GM21717 (cell line): ENCODE data around the gene KY.

Source experiments
- ATAC-seq: cut with Tn5 transposase; IDR thresholded peaks from one replicate; pipeline ENCODE4 v1.9.1; 2021; ENCODE audit warnings: mild to moderate bottlenecking, moderate library complexity; ENCODE audit not compliant: unreplicated experiment

KY gene

DNA sequence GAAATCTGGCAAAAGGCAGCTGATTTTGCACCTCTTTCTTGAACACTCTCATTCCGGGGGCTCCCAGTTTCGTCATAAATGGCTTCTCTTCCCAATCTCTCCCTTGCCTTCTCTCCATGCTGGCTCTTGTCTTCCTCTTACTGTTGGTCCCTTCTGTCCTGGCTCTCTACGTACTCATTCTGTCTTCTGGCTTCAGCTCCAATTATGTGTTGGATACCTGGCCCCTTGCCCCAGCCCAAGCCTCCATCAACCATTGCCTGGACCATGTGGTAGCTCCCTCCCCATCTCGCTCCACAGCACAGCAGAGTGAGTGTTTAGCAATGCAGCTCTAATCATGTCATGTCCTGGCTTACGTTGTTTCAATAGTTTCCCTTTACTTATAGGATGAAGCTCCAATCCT lies 21.7 kb upstream of the KY start:
- ATAC-seq: no peak

DNA sequence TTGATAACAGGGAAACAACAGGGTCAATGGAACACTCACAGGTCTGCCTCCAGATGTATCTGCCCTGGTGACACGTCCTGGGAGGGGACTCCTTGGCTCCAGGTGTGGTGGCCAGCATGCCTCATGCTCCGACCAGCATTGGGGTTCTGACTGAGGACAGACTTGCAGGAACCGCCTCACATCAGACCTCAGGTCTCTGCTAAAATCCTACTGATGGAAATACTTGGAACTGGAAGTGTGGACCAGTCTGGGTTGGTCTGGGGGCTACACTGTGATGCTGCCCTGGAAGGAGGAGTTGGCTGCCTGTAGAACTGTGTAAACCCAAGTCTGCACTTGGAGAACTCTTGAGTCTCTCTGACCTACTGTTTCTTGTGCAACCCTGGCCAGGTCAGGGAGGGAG lies 17.1 kb upstream of the KY start:
- ATAC-seq: no peak

DNA sequence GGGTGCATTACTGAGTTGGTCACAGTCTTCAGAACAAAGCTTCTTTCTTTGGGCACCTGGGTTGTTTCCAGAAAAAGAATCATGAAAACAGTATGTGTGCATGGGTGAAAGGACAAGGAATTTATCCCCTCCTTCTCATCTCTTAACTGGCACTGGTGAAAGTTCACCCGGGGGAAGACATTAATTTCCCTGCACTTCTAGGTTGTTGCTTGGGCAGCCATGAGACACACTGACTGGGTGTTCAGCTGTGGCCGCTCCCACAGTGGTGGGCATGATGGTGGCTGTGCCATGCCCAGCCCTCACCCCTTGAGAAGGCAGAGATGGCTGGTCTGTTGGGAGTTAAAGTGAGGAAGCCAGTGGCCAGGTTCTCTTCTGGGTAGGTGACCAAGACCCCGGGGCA lies 16.6 kb upstream of the KY start:
- no peak for ATAC-seq

DNA sequence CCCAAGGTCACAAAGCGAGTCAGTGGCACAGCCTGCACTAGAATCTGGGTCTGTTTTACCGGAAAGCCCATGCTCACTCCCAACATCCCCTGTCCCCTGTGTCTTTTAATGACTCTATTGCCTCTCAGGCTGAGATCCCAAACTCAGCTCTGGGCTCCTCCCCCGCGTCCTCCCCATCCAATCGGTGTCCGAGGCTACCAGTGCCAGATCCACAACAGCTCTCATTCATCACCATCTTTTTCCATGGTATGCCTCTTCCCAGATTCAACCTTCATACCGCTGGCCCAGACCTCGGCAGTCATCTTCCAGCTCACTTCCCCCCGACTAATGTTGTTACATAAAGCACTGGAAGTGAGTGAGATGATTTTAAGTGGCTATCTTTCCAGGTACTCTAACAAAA lies 16.1 kb upstream of the KY start:
- no peak for ATAC-seq

DNA sequence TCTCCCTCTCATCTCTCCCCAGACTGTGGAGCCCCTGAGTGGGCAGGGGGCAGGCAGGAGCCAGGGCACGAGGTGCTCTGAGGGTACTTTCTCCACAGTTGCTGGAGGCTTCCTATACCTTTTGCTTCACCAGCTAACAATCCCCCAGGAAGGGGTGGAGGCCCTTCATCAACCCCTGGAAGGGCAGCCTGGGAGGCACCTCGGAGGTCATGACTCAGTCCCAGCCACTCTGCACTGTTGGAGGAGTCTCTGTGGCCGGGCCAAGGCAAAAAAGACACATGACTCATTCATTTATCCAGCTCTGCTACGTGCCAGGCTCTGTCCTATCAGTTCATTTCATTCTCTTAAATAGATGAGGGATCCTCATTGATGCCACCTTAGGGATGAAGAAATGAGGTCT lies 15.6 kb upstream of the KY start:
- ATAC-seq: no peak

DNA sequence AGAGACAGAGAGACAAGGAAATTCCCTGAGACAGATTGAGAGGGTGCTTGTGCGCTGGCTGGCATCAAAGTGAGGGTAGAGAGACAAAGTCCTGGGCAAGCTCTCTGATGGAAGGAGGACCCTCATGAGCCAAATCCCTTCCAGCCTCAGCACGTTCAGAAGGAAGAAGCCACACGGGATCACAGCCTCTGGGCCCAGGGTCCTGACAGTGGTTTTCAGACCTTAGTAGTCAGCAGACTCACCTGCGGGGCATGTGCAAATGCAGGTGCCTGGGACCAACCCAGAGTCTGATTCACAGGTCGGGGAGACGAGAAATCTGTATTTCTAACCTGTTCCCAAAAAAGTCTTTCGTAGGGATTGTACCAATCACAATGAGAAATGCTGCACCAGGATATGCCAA lies 15.2 kb upstream of the KY start:
- ATAC-seq: no peak

DNA sequence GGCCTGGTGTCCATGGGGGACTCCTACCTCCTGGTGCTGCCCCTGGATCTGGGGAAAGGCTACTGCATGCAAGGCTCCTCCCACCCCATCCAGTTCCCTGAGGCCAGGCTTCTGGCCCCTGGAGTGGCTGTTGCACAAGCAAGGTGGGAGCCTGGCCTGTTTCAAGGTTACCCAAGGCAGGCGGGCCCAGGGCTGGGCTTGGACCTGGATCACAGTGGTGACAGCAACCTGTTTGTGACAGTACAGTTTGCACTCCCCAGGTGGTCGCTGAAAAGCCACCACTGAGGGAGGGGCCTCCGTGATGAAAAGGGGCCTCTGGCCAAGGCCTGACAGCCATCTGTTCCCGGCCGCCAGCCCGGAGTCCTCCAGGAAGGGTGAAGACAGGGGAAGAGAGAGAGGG lies 14.4 kb upstream of the KY start:
- no peak for ATAC-seq

DNA sequence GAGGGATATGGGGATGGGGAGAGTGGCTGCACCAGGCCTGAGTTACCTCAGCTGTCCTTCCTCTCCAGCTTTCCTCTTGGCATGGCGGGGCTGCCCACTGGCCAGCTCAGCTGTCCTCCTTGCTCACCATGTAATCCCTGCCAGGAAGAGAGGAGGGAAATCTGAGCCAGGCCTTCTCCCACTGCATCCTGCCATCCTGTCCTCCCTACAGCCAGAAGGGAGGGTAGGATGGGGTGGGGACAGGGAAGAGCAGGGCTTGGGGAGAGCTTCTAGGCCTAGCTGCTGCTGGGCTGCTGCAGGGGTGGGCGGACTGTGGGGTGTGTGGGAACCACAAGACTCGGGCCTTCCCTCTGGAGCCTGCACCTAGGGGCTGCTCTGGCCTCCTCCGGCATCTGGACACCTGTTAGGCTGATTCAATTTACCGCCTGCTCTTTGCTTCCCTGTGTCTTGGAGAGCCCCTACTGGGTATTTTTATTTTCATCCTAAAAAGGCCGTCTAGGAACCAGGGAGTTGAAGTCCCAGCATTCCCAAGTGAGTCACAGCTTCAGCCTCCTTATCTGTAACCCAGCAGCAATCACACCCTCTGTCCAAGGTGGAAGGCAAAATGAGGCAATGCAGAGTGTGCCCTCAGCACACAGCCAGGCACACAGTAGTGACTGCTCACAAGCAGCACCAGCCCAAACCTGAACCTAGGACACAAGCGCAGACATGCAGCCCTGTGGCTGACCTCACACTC lies 13.1 kb upstream of the KY start:
- ATAC-seq: no peak

DNA sequence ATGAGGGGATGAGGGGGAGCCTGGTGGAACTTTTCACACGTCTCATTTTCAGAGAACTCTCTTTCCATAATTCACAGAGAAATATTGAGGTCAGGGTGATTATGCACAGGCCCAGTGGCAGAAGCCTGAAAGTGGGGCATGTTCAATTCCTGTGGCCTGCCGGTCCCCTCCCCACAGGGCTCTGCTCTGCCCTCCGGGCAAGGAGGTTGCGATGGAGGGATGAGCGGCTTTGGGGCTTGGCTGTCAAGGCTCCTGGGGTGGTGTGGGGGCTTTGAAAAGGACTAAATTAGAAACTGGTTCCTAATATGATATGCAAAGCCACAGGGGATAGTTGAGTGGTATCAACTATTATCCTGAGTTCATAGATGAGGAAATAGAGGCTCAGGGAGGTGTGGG lies 9.2 kb upstream of the KY start:
- ATAC-seq: no peak

DNA sequence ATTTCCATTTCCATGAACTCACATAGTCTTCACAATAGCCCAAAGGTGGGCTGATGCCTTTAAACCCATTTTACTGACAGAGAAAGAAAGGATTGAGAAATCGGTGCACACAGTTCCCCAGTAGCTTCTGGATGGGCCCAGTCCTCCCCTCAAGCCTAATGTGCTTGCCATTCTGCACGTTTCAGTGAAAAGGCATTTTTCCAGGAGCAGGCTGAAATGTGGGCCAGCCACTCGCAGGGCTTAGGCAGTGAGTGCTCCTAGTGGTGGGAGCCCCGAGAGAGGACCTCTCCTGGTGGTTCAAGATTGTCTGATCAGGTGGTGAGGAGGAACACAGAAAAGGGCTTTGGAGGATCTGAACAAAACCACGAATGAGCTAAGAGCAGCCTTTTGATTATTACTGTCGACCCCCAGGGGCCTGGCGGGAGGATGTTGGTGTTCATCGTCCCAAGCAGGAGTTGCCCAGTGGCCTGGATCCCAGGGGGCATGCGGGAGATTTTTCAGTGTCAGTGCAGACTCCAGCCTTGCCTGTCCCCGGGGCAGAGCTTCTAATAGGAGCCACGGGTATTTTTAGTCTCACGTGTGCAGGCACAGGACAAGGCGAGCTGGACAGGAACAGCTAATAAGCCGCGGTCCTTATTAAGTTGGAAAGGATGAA lies 8.7 kb upstream of the KY start:
- ATAC-seq: no peak

DNA sequence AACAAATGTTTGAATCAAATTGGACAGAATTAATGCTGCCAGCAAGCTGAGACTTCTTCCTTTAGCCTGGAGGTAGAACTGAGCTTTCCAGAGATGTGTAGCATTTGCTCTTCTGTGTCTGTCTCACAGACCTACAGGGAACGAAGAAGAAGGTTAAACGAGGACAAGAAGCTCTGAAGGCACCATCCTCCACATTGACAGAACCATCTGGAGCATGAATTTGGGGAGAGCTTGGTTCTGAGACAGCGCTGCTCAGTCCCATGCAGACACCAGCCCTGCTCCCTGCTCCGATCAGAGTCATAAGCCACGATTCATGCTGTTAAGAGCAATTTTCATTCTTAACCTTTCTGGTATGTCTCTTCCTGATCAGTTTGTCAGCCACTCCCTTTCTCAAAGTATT lies 7.7 kb upstream of the KY start:
- ATAC-seq: no peak

DNA sequence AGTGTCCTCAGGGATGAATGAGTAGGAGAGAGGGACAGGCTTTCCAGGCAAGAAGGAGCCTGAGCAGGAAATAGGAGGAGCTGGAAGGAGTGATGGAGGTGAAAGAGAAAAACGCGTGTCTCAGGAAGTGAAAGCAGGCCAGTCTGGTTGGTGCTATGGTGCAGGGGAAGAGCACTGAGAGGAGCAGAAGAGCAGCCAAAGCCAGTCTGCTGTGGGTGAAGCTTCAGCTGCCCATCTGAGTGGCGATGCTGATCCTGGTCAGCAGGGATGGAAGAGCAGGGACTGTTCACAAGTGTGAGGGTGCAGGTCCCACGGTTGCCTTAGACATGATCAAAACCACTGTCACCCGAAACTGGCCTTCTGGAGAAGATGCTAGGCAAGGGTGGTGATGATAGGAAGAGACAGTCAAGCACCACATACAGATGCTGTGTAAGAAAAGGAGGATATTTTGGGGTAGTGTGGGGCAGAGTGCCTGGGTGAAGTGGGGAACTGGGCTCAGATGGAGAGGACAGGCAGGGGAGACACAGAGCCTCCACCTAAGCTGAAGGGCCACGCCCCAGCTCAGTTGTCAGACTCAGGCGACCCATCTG lies 5.5 kb upstream of the KY start:
- ATAC-seq: no peak

DNA sequence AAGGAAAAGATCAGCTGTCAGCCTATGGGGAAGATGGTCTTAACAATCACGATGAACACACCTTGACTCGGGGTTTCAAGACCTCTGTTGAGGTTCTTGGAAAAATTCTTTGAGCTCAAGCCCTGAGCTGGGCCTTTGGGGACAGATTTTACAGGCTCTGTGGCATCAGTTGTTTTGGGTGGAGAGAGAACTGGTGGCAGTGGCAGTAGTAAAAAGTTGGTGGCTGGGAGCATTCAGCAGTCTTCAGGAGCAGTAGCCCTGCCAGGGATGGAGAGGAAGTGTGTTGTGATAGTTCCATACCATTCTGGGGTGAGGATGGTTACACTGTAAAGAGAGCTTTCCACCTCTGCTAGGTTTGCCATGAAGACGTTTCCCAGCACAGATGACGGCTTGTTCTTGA lies 4.9 kb upstream of the KY start:
- ATAC-seq: no peak

DNA sequence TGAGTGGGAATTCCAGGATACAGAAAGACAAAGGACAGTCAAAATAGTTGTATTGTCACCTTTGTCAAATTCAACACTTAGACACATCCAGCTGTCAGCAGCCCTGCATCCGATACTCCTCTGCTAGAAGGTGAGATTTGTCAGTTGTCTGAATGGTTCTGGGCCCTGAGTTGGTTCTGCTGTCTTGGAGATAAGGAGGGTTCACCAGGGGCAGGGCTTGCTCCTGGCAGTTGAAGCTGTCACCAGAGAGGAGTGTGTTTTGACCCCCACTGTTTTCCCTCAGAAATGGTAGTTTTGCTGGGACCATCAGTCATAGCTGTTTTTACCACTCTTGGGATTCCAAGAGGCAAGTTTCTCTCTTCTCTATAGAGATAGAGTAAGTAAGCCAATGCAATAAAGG lies 3.2 kb upstream of the KY start:
- ATAC-seq: no peak

DNA sequence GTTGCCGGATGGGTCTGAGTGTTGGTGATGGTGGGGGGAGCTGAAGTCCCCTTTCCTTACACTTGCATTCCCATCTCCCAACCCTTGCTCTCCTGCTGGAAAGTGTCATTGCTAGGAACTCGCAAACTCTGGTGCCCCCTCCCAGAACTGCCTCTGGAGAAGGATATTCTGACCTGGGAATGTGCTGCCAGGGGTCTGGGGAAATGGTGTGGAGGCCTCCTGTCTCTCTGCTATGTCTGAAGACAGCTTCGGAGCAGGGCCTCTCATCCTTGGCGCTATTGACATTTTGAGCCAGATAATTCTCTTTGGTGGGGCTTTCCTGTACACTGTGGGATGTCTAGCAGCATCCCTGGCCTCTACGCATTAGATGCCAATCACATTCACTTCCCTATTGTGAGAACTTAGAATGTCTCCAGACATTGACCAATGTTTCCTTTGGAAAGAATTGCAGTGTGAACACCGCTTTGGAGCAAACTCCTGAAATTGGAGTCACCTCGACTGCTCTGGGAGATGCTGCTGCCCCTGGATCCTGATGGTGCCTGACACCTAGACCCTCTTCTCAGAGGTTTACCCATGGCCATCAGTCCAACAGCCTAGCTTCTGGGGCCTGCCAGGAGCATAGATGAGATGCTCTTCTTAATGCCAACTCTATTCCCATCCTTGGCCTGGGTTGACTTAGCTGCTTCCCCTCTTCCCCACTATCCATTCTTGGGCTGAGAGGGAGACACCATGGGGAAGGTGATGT lies 2.2 kb upstream of the KY start:
- no peak for ATAC-seq

DNA sequence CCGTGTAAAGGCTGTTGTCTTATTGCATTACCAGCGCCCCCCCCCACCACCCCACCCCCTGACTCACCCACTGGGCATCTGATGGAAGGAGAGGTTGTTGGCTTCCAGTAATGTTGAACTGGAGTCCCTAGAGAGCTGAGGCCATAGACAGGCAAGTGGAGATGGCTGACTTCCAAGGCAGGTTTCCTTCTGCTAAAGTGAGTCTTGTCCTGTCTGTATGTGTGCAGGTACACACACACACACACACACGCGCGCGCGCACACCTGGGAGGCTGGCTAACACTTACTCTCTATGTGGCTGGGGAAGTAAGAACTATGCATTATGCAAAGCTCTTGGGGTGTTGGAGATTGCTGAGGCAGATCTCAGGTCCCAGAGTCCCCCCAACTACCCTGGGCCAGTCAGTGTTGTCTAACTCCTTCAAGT lies 1.6 kb upstream of the KY start:
- no peak for ATAC-seq

DNA sequence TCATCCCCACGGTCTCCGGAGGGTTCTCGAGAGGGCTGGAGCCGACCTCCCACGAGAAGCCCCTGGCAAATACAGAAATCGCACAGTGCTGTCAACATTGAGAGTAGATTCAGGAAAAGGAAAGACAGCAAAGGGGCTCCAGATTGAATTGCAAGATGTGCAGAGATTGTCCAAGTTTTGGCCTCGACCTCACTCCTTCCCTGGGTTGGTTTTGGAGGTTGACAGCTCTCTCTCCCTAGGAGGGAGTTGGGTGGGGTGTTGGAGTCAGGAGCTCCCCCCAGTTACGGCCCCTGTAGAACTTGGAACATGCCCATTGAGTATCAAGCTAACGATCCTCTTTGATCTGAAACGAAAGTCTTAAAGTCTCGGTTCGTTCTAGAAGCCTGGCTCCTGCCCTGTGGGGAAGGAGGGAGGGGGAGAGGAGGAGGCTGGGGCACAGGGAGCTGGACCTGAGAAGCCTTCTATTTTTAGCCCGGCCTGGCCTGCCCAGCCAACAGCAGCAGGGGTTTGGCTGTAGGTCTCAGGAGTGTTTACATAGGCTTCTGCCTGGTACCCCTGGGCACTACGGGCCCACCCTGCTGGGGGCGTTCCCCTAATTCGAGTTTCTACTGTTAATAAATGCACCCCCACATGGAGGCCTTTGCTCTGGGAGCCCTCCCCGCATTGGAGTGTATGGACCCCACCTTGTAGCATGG lies 672 bp upstream of the KY start:
- no peak for ATAC-seq

DNA sequence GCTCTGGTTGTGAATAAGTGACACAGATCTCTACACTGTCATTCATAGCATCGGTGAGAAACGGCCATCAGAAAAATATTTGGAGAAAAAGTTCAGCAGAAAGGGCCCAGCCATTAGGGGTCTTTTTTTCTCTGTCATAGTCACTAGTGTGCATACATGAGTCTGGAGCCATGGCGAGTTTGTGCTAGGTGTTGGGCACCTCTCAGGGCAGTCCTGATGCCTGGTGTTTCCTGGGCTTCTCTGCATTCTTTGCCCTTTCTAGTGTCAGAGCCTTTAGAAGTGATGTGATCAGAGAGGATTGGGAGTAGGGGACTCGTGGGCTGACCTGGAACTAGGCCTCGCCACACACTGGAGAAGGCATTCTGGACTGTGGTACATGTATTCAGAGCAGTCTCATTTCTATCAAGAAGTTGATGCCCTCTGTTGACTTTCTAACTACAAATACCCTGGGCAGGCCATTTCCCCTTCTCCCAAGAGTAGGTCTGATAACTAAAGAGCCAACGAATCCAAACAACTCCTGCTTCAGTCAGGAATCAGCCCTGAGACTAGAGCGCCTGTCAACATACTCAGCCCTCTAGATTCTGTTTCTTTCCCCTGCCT lies 1.6 kb downstream of the KY start:
- ATAC-seq: no peak

DNA sequence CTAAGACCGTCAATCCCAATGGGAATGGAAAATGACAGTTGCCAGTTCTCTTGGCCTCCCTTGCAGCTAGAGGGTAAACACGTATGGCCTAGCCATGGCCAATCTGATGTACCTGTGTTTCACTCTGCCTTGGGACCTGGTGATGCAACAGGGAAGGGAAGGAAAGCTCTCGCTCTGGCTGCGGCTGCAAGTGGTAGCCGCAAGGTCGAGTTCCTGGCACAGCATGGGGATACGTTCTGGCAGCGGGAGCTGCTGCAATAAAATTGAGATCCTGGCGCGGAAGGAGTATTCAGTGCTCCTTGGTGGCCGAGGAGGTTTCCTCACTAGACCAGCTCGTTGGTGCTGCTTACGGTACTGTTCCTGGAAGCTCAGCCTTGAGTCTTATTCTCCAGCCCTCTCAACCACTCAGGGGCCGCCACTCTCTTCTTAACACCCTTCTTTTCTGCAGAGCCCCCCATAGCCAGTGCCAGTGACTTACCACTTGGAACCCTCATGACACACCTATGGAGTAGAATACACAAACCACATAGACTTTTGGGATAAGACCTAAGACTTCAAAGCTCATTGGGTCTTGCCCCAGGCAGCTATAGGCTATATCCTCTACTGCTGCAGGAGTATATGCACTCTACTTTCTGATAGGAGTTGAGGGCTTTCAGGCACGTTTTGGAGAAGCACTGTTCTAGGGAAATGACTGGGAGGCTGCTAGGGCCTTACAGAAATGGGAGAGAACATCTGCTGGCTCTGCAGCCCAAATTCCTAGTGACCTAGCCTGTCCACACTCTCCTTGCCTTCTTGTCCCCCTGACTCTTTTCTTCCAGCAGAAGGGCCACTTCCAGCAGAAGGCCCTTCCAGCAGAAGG lies 2.7 kb downstream of the KY start:
- ATAC-seq: no peak

DNA sequence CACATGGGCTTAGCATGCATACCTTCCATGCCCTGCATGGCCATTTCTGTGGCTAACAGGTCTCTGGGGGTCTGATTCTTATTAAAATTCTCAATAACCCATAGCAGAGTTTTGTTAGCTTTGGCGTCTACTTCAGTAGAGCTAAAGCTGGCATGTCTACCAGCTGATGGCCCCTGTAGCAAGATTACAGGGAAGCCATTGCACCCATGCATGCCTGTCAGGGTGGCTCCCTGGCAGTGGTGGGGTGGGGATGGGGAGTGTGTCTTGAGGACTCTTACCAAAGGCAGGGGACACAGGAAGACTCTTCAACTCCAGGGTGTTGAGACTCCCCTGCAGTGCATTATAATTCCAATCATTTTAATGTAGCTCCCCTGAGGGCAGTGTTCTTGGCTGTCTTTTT lies 4.7 kb downstream of the KY start:
- no peak for ATAC-seq
